ENCODE measurements around the gene COL6A5.
"Not testable (repeated sequence)": the region's sequence is repeated elsewhere in the genome, so short reads cannot be mapped to it uniquely, and the experiment has no call there.

COL6A5 gene

DNA sequence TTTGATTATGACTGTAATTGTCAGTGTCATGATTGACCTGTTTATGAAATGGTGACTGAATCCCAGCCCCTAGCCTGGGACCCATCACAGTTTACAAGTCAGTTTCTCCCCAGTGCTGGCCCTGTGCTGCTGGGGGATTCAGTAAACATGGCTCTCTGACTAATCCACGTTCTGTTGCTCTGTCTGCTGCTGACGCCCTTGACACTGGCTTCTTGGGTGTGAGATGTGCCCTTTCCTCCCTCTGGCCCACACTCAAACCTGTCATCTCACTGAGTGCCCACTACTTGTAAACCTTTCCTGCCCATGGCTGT, 84.2 kb downstream of the COL6A5 start:
- TF ChIP-seq CTCF (IDR thresholded peaks at IDR 0.05; ENCODE audit: low read length, missing control alignments) = no peak
- DNase-seq (ENCODE audit: low read depth) = no peak

GRCh38 chr3:130430266-130430665, 84.8 kb downstream of the COL6A5 start:
- DNase-seq (ENCODE audit: low read depth) = no peak
- no peak for TF ChIP-seq CTCF (IDR thresholded peaks at IDR 0.05; ENCODE audit: low read length, missing control alignments)

More for the DNA sequence above, 84.2 kb downstream of the COL6A5 start:
- H3K4me3 ChIP-seq (replicated peaks; ENCODE audit: low read depth, low read length) = no peak overlapping the region

DNA sequence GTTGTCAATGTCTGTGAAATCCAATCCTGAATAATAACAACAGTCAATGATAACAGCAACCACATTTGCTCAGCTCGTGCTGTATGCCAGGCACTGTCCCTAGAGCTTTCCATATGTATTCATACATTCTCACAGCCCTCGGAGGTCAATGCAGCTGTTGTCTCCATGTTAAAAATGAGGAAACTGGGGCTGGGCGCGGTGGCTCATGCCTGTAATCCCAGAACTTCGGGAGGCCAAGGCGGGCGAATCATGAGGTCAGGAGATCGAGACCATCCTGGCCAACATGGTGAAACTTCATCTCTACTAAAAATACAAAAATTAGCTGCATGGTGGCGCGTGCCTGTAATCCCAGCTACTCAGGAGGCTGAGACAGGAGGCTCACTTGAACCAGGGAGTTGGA, 86.6 kb downstream of the COL6A5 start:
- not testable (repeated sequence) for DNase-seq (ENCODE audit: low read depth); H3K4me3 ChIP-seq (replicated peaks; ENCODE audit: low read depth, low read length)

More at GRCh38 chr3:130430266-130430665, 84.8 kb downstream of the COL6A5 start:
- H3K4me3 ChIP-seq (replicated peaks; ENCODE audit: low read depth, low read length) = no peak overlapping the region

DNA sequence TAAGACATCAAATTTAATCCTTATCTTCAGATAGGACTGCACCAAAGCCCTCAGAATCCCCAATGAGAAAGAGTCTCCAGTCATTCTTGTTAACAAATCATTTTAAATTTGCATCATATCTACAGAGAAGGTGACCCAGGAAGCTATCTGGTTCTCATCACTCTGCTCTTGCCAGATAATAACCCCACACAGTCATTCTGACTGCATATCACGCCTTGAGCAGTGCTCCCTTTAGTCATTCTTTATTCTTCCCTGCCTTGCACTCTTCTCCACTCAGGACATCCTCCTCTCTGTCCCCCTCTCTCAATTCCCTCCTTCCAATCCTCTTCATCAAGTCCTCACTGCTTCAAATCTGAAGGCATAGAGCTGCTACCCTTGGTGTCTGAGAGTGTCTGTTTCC, 87.8 kb downstream of the COL6A5 start:
- H3K4me3 ChIP-seq (replicated peaks; ENCODE audit: low read depth, low read length) = no peak overlapping the region
- no peak for TF ChIP-seq CTCF (IDR thresholded peaks at IDR 0.05; ENCODE audit: low read length, missing control alignments)
- DNase-seq (ENCODE audit: low read depth) = no peak

DNA sequence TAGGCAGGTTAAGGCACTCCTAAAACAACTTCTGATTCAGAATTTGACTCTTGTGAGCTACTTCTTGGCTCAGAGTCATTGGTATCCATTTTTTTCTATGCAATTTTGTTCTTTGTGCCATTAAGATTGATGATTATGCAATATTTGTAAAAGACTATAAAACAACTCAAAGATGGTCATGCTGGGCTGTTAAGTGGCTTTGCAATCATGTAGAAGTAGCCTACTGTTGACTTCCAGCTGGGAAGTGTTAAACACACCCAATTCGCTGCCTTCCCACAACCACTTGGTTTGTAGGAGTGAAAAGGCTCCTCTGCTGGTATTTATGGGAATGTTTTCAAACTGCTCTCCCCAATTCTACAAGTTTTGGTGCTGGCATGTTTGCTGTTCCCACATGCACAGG, 96.8 kb downstream of the COL6A5 start:
- TF ChIP-seq CTCF (IDR thresholded peaks at IDR 0.05; ENCODE audit: low read length, missing control alignments) = no peak
- H3K4me3 ChIP-seq (replicated peaks; ENCODE audit: low read depth, low read length) = no peak overlapping the region
- no peak for DNase-seq (ENCODE audit: low read depth)

- not testable (repeated sequence) for DNase-seq (ENCODE audit: low read depth); H3K4me3 ChIP-seq (replicated peaks; ENCODE audit: low read depth, low read length)
Measured at GRCh38 chr3:130446840-130447239, 101.4 kb downstream of the COL6A5 start.

- H3K4me3 ChIP-seq (replicated peaks; ENCODE audit: low read depth, low read length); DNase-seq (ENCODE audit: low read depth): not testable (repeated sequence)
Measured at GRCh38 chr3:130448155-130448554, 102.7 kb downstream of the COL6A5 start.

DNA sequence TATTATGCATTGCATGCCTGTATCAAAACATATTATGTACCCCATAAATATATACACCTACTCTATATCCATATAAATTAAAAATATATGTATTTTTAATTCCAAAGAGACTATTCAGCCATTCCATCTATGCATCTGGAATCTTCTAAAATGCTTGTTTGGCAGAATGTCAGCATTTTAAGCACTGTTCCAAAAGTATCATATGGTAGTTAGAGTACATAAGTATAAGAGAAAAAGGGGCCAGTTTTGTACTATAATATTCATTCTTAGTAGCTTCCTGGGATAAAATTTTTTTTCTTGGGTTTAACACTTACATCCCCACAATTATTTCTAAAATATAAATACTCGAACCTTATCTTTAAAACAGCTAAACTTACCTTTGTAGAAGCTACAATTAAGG, 111.1 kb downstream of the COL6A5 start:
- no peak for DNase-seq (ENCODE audit: low read depth)
- no peak for TF ChIP-seq CTCF (IDR thresholded peaks at IDR 0.05; ENCODE audit: low read length, missing control alignments)
- H3K4me3 ChIP-seq (replicated peaks; ENCODE audit: low read depth, low read length) = no peak overlapping the region

DNA sequence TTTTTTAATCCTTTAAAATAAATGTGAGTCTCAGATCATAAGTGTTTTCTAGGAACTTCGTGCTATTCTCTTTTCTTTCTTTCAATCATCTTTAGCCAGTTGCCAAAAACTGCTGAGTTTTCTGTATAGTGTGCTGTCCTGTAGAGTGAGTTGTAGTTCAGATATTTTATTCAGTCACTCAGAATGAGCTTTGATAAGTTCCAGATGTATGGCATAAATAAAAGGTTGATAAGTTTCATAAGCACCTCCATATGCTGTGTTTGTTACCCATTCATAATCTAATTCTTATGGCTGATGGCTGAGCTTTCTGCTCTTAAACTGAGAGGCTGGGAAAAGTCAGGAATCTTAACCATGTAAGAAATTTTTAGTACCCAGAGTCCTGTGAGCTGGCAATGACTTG, 112.2 kb downstream of the COL6A5 start:
- no peak for TF ChIP-seq CTCF (IDR thresholded peaks at IDR 0.05; ENCODE audit: low read length, missing control alignments)
- H3K4me3 ChIP-seq (replicated peaks; ENCODE audit: low read depth, low read length) = no peak overlapping the region
- no peak for DNase-seq (ENCODE audit: low read depth)

Data from fibroblast of pulmonary artery (primary cell).